OCI-LY1 (cell line): ENCODE results near the gene PSORS1C2.
"Not testable (repeated sequence)": the region's sequence is repeated elsewhere in the genome, so short reads cannot be mapped to it uniquely, and the experiment has no call there.

ENCODE experiments used
- H2AFZ ChIP-seq: fragments of 200-600 bp; sonication (generic), shearing (Covaris generic); 2 replicates; pipeline ENCODE4 v1.6.0; 2014; ENCODE audit warnings: antibody characterized with exemption, mild to moderate bottlenecking, low read length
- H3F3A ChIP-seq: fragments of 200-600 bp; sonication (generic), shearing (Covaris generic); 2 replicates; pipeline ENCODE4 v1.6.0; 2014; ENCODE audit warnings: mild to moderate bottlenecking, antibody characterized with exemption, low read length, moderate library complexity; ENCODE audit not compliant: insufficient read depth
- H3K27ac ChIP-seq: fragments of 200-600 bp; sonication (generic); 2 replicates; pipeline ENCODE4 v1.5.1; 2014; ENCODE audit warnings: low read length, mixed run types, mild to moderate bottlenecking, low read depth; ENCODE audit not compliant: poor library complexity, severe bottlenecking
- H3K27me3 ChIP-seq: fragments of 200-600 bp; sonication (generic); 2 replicates; pipeline ENCODE4 v1.6.0; 2014; ENCODE audit warnings: antibody characterized with exemption, mild to moderate bottlenecking, low read length, moderate library complexity; ENCODE audit not compliant: insufficient read depth
- H3K36me3 ChIP-seq: fragments of 200-600 bp; sonication (generic); 2 replicates; pipeline ENCODE4 v1.6.1; 2014; ENCODE audit warnings: mild to moderate bottlenecking, antibody characterized with exemption, low read length, moderate library complexity, mixed read lengths; ENCODE audit not compliant: insufficient read depth
- H3K4me1 ChIP-seq: fragments of 200-600 bp; sonication (generic); 2 replicates; pipeline ENCODE4 v1.5.1; 2014; ENCODE audit warnings: mild to moderate bottlenecking, low read length, moderate library complexity; ENCODE audit not compliant: insufficient read depth, severe bottlenecking
- H3K4me2 ChIP-seq: fragments of 200-600 bp; sonication (generic), shearing (Covaris generic); 2 replicates; pipeline ENCODE4 v1.6.1; 2014; ENCODE audit warnings: low read length
- H3K4me3 ChIP-seq: fragments of 200-600 bp; sonication (generic); 2 replicates; pipeline ENCODE4 v1.5.1; 2014; ENCODE audit warnings: low read length, low read depth, mild to moderate bottlenecking, mixed read lengths; ENCODE audit not compliant: poor library complexity, severe bottlenecking
- H3K79me2 ChIP-seq: fragments of 200-600 bp; shearing (Covaris generic); 2 replicates; pipeline ENCODE4 v1.6.1; 2016; ENCODE audit warnings: mixed run types, low read length, mixed read lengths; ENCODE audit not compliant: insufficient read depth
- H3K9ac ChIP-seq: fragments of 200-600 bp; sonication (generic), shearing (Covaris generic); 2 replicates; pipeline ENCODE4 v1.6.1; 2014; ENCODE audit warnings: mild to moderate bottlenecking, low read length, mixed read lengths
- H3K9me2 ChIP-seq: fragments of 200-600 bp; sonication (generic), shearing (Covaris generic); 2 replicates; pipeline ENCODE4 v1.6.1; 2014; ENCODE audit warnings: low read depth, mild to moderate bottlenecking, low read length, mixed read lengths
- H3K9me3 ChIP-seq: fragments of 200-600 bp; shearing (Covaris generic); 2 replicates; pipeline ENCODE4 v1.6.1; 2014; ENCODE audit warnings: low read length, mixed read lengths
- H4K20me1 ChIP-seq: fragments of 200-600 bp; sonication (generic), shearing (Covaris generic); 2 replicates; pipeline ENCODE4 v1.6.0; 2016; ENCODE audit warnings: mild to moderate bottlenecking, low read length; ENCODE audit not compliant: insufficient read depth
- CTCF ChIP-seq: fragments of 200-600 bp; sonication (generic), shearing (Covaris generic); IDR thresholded peaks from 2 replicates; pipeline ENCODE4 v1.5.1; 2017; ENCODE audit warnings: mild to moderate bottlenecking, antibody characterized with exemption, low read length, moderate library complexity, mixed read lengths
- EZH2 ChIP-seq: fragments of 200-600 bp; sonication (generic), shearing (Covaris generic); IDR thresholded peaks from 2 replicates; pipeline ENCODE4 v1.8.0; 2017; ENCODE audit warnings: borderline replicate concordance, mixed run types, mild to moderate bottlenecking, antibody characterized with exemption, low read length, moderate library complexity, mixed read lengths

PSORS1C2 gene

GRCh38 chr6:31138982-31139381 lies at the start of gene PSORS1C2:
Gene PSORS1C2 (minus strand): TSS chr6:31139066. CDS start chr6:31139026, 40 bp downstream.
- H3K4me1 ChIP-seq: peaks cover 7% of the 10 kb centered on the region
- no peaks in the 10 kb centered on the region for H3F3A ChIP-seq
- 0 out of 2 replicates have a peak, but pooled peaks cover 3% of the 10 kb centered on the region for H3K27me3 ChIP-seq
- H3K9me2 ChIP-seq: no peaks in the 10 kb centered on the region
- peaks cover 13% of the 10 kb centered on the region for H3K36me3 ChIP-seq
- H3K9ac ChIP-seq: peak within 1 kb of the TSS; percentile 11; the same call in 1 of the 2 replicates
- H2AFZ ChIP-seq: no peak within 1 kb of the TSS
- no peaks in the 10 kb centered on the region for H3K9me3 ChIP-seq
- no peak within 1 kb of the TSS for H3K27ac ChIP-seq
- H3K79me2 ChIP-seq: no peaks in the 10 kb centered on the region
- H3K4me2 ChIP-seq: peak within 1 kb of the TSS; percentile 65
- no peak for TF ChIP-seq CTCF
- no peak for TF ChIP-seq EZH2
- no peaks in the 10 kb centered on the region for H4K20me1 ChIP-seq
- H3K4me3 ChIP-seq: peak within 1 kb of the TSS; percentile 42

- Histone ChIP-seq H3K4me2 (no peak overlapping the region), H3K4me3 (no peak overlapping the region), H3K27ac (peak overlapping the region; percentile 71), H4K20me1 (no peaks in the 10 kb centered on the region), H3K79me2 (no peaks in the 10 kb centered on the region), H3K9me3 (no peaks in the 10 kb centered on the region), H3K4me1 (peaks cover 42% of the 10 kb centered on the region), H3K9me2 (no peaks in the 10 kb centered on the region), H3K27me3 (no peaks in the 10 kb centered on the region), H3K9ac (no peak overlapping the region), H3K36me3 (no peaks in the 10 kb centered on the region), H2AFZ (no peak overlapping the region), H3F3A (no peaks in the 10 kb centered on the region)
- TF ChIP-seq EZH2 (no peak), CTCF (no peak)
Observed at GRCh38 chr6:31187780-31188194, 48.9 kb upstream of the PSORS1C2 start.

GRCh38 chr6:31186052-31186734 lies 47.3 kb upstream of the PSORS1C2 start:
- Histone ChIP-seq H3K9me2 (no peaks in the 10 kb centered on the region), H3K79me2 (no peaks in the 10 kb centered on the region), H3K36me3 (no peaks in the 10 kb centered on the region), H3K27me3 (no peaks in the 10 kb centered on the region), H3K9ac (peak overlapping the region; percentile 39; the same call in 1 of the 2 replicates), H3K4me1 (peaks cover 42% of the 10 kb centered on the region), H3F3A (no peaks in the 10 kb centered on the region), H3K9me3 (no peaks in the 10 kb centered on the region), H4K20me1 (no peaks in the 10 kb centered on the region), H3K4me3 (peak overlapping the region; percentile 2), H3K27ac (peak overlapping the region; percentile 71), H3K4me2 (peak overlapping the region; percentile 34), H2AFZ (peak overlapping the region; percentile 11; the same call in 1 of the 2 replicates)
- TF ChIP-seq CTCF: no peak
- no peak for TF ChIP-seq EZH2

- not testable (repeated sequence) for H4K20me1 ChIP-seq, H3K9me3 ChIP-seq, H3K27me3 ChIP-seq, H3F3A ChIP-seq, H3K9ac ChIP-seq, H3K79me2 ChIP-seq, H3K4me3 ChIP-seq, H3K36me3 ChIP-seq, H3K9me2 ChIP-seq, H2AFZ ChIP-seq
- Histone ChIP-seq H3K4me2 (peak overlapping the region; percentile 34; the same call in 1 of the 2 replicates), H3K4me1 (peaks cover 39% of the 10 kb centered on the region), H3K27ac (peak overlapping the region; percentile 71)
Observed at GRCh38 chr6:31185695-31186051, 46.8 kb upstream of the PSORS1C2 start.

- H3K4me3 ChIP-seq, H3K9me3 ChIP-seq, H2AFZ ChIP-seq, H3K27me3 ChIP-seq, H3K9ac ChIP-seq, H3F3A ChIP-seq, H4K20me1 ChIP-seq, H3K9me2 ChIP-seq, H3K4me2 ChIP-seq, H3K27ac ChIP-seq, H3K79me2 ChIP-seq, H3K36me3 ChIP-seq: not testable (repeated sequence)
- peaks cover 31% of the 10 kb centered on the region for H3K4me1 ChIP-seq
Observed at GRCh38 chr6:31183859-31184258, 45.0 kb upstream of the PSORS1C2 start.
